Fibroblast of skin of abdomen (primary cell): ENCODE results near the gene RPS6KL1.

Experiments used
- DNase-seq: peaks from one replicate; pipeline ENCODE4 v3.0.0-alpha.2; 2013

Gene RPS6KL1

DNA sequence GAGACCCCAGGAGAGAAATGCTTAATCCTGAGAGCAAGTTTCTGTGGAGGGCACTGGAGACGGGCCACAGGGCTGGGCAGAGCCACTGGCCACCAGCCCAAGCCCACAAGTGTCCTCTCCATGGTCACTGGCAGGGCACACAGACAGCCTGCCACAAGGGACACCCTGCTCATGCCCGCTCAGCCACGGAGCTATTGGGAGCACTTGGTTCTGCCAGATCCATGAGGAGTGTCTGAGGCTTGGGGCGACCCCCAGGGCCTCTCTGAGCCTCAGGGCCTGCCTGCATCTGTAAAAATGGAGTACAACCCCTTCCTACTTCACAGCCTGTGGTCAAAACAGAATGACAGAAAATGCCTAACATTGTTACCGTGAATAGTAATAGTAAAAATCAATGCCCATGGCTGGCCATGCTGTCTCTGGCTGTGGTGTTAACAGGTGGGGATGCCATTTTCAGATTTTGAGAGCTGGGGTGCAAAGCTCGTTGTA is 29.2 kb upstream of the RPS6KL1 start:
- DNase-seq = no peak

- DNase-seq = no peak
Observed at GRCh38 chr14:74951443-74952179, 28.6 kb upstream of the RPS6KL1 start.

DNA sequence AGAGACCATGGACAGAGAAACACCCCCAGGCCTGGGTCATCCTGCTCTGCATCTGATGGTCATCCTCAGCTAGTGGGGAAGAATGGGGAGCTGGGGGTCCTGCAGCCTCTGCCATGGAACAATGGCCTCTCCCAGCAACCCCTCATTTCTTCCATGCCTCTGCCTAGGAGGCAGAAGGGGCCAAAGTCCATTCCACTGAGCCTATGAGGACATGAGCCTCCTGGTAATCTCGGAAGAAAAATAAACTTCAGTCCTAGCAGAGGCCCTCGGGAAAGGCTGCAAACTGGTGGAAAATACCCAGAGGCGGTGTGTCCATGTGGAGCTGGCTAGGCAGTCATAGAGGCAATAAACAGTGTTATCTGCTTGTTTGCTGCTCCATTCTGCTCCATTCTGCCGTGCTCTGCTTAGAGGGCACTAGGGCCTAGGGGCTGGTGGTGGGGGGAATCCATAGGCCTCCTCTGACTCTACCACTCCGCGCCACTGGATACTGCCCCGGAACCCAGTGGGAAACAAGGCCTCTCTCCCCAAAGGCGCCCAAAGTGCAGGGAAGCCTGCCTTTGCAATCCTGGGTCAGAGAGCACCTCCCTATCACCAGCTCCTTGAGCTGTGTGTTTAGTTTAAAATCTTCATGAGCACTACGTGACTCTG is 27.9 kb upstream of the RPS6KL1 start:
- DNase-seq = no peak

GRCh38 chr14:74949859-74950573 is 27.0 kb upstream of the RPS6KL1 start:
- DNase-seq = no peak

GRCh38 chr14:74949191-74949601 is 26.1 kb upstream of the RPS6KL1 start:
- no peak for DNase-seq

DNA sequence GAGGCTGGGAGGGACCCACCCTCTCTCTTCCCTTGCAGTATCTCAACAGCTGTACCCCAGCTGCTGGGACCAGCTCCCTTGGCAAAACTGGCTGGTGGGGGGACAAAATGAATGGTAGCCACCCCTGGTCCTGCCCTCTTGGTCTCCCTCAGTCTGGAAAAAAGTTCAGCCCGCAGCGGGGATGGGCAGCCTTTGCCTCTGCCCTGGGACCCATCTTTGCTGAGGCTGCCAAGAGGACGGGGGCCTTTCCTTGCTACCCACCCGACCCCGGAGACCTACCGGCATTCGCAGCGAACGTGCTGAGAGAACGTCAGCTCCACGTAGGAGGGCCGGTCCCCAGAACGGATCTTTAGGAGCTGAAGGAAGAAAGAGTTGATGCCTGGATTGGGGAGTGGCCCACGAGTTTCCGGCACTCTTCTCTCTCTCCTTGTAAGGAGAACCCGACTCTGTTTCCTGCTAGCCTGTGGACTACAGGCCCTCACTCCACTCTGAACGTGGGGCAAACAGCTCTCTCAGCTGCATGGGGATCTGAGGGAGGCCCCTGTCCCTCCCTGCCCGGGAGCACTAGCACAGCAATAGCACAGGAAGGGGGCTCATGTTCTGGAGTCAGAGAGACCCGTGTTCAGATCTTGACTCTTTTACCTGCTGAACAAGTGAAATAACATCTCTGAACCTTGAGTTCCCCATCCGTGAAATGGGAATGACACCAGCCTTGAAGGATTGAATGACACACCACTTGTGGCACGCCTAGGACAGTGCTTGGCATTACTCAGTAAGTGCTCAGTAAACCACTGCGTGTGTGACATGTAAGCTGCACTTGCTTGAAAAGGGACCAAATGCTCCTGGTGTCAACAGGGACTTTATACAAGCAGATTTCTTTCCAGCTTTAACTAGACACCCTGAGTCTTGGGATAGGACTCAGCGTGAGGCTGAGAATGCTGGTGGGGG is 25.4 kb upstream of the RPS6KL1 start:
- peak; percentile 29 for DNase-seq

GRCh38 chr14:74947353-74948227 is 24.5 kb upstream of the RPS6KL1 start:
- DNase-seq = no peak

DNA sequence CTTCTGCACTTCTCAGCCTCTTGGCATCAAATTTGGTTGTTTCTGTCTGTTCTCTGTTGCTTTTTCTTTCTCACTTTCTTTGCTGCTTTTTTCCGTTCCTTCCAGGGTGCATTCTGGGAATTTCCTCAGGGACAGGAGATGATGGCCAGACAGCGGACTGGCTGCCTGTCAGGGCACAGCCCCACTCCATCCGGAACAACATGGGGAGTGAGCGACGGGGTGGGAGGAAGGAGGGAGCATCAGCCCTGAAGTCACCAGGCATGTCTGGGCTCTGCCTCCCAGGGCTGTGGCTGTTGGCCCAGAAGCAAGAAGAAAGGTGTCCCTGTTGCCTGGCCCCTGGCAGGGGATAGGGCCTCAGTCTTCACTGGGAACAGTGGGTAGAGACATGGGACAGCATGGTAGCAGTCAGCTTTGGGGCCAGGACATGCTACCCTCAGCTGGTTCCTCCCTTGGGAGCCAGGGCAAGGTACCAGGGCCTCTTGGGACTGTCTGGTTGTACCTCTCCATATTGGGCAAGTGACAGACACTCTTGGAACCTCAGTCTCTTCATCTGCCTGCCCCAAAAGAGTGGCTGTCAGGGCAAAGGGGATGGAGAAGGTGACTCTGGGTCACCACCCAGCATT is 23.7 kb upstream of the RPS6KL1 start:
- DNase-seq = no peak

- peak; percentile 61 for DNase-seq
Observed at GRCh38 chr14:74945852-74946658, 23.0 kb upstream of the RPS6KL1 start.

GRCh38 chr14:74945261-74945851 is 22.3 kb upstream of the RPS6KL1 start:
- DNase-seq = no peak

GRCh38 chr14:74942608-74943007 is 19.5 kb upstream of the RPS6KL1 start:
- no peak for DNase-seq

- DNase-seq = no peak
Observed at GRCh38 chr14:74942181-74942580, 19.1 kb upstream of the RPS6KL1 start.

DNA sequence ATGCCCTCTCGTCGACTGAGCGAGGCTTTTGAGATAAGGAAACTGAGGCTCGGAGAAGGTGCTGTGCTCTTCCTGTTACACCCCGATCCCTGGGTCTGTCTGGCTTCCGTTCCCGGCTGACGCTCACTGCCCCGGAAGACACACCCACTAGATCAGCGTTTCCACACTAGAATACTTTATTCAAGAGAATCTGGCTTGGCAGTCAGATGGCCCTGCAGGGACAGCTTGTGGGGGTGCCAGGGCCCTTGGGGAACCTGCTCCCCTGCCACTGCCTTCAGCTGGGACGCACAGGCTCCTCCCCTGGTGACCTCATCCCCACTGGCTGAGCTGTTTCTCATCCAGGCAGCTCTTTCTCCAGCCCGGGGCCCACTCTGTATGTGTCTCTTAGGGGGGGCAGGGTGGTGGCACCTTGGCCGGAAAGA is 18.6 kb upstream of the RPS6KL1 start:
- DNase-seq = peak; percentile 53

GRCh38 chr14:74940956-74941565 is 18.0 kb upstream of the RPS6KL1 start:
- no peak for DNase-seq

DNA sequence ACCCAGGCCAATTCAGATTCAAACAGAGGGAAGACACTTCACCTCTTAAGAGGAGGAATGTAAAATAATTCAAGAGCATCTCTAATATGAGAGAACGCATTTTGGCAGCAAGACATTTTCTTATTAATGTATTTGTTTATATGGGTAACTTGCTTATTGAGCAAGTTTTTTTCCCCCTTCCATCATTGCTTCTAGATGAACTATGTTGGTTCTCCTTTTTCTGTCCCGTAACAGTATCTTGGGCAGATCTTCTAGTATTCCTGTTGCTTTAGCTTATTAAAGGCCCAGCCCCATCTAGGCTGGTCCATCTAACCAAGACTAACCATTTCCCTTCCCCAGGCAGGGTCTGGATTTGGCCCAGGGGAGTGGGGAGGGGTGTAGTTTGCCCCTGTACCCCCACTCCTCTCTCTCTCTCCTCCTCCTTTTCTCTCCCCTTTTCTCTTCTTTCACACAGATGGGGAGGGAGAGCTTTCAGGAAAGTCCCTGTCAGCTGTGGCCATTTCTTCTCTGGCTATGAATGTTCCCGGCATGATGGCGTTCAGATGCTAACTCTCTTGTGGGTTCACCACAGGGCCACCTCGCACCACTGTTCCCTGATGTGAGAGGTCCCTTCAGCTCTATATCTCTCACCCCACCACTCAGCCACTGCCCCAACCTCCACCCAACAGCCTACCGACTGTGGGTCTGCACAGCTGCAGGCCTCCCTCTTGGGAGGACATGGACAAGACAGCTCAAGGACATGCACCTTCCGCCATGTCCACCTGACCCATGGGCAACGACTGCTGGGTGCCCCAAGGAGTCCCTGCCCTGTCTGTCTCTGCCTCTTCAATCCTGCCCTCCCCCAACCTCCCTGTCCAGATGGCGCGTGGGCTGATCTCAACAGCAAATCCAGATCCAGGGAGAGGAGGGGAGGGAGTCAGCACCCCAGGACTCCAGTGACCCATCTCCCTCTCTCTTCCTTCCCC is 15.8 kb upstream of the RPS6KL1 start:
- DNase-seq = no peak

DNA sequence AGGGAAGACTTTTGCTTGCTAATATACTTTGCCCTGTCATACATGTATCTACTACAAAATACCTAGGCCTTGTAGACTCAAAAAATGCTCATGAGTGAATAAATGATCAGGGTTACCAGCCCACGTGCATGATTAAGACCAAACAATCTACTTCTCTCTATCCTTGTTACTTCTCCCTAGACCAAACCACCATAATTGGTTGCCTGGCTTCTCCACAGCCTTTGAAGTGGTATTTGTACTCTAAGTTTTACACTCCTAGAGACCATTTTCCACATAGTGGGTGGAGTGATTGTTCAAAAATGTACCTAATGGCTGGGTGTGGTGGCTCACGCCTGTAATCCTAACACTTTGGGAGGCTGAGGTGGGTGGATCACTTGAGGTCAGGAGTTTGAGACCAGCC is 14.1 kb upstream of the RPS6KL1 start:
- no peak for DNase-seq

GRCh38 chr14:74936731-74937130 is 13.7 kb upstream of the RPS6KL1 start:
- DNase-seq = no peak

- DNase-seq = no peak
Observed at GRCh38 chr14:74936151-74936550, 13.1 kb upstream of the RPS6KL1 start.
